Colonic mucosa (tissue), 4 donors: ENCODE results near the gene SMIM38. TPM values are rescaled to one million over a fixed set of nuclear protein-coding genes. Genes with fewer than 3 reads are reported as not detected.
"Not testable (repeated sequence)": the region's sequence is repeated elsewhere in the genome, so short reads cannot be mapped to it uniquely, and the experiment has no call there.

Experiments used
- DNase-seq: peaks from one replicate; pipeline ENCODE4 v3.0.0-alpha.2; 2020
- H3K27ac ChIP-seq: fragments of 200-600 bp; one replicate; pipeline ENCODE4 v1.8.0; 2021
- H3K27me3 ChIP-seq: fragments of 200-600 bp; one replicate; pipeline ENCODE4 v1.8.0; 2021
- H3K36me3 ChIP-seq: fragments of 200-600 bp; one replicate; pipeline ENCODE4 v1.8.0; 2021
- H3K4me1 ChIP-seq: fragments of 200-600 bp; one replicate; pipeline ENCODE4 v1.8.0; 2021; ENCODE audit warnings: mild to moderate bottlenecking
- H3K4me3 ChIP-seq: fragments of 200-600 bp; one replicate; pipeline ENCODE4 v1.8.0; 2021
- H3K9ac ChIP-seq, 2 donors: one replicate each; pipeline ENCODE4 v1.7.0; 2013; ENCODE audit warnings: control low read depth in 2 of 2, low read depth in 2 of 2, low read length in 2 of 2
- H3K9me3 ChIP-seq: fragments of 200-600 bp; one replicate; pipeline ENCODE4 v1.8.0; 2021
- intact Hi-C: fragments of 100-400 bp; cut with DNase I; formaldehyde crosslinking; loops from one replicate; pipeline ENCODE4 v1.14.1; 2022
- total RNA-seq, 2 donors: library from RNA; stranded (reverse); fragmentation: NEBNext Ultra II Directional in 1 of 2; extraction: Animal tissue kit (Norgen Biotek cat#: 25700) in 1 of 2; gene quantifications; one replicate each; pipeline ENCODE4 v1.2.1, GENCODE V29; 2021
- TF ChIP-seq, protein P1 (sequence below): fragments of 200-600 bp; IDR thresholded peaks from one replicate; pipeline ENCODE4 v1.8.0; 2022; ENCODE audit warnings: antibody characterized with exemption, mild to moderate bottlenecking
- donor health status: healthy.
- donor health status: DM: no; HTN: no; CAD: no.
- donor health status: DM: no; HTN: no; CAD: no.

SMIM38 gene
- total RNA-seq, 2 donors from 2014 or later = 0.10 TPM; not detected in 1

DNA sequence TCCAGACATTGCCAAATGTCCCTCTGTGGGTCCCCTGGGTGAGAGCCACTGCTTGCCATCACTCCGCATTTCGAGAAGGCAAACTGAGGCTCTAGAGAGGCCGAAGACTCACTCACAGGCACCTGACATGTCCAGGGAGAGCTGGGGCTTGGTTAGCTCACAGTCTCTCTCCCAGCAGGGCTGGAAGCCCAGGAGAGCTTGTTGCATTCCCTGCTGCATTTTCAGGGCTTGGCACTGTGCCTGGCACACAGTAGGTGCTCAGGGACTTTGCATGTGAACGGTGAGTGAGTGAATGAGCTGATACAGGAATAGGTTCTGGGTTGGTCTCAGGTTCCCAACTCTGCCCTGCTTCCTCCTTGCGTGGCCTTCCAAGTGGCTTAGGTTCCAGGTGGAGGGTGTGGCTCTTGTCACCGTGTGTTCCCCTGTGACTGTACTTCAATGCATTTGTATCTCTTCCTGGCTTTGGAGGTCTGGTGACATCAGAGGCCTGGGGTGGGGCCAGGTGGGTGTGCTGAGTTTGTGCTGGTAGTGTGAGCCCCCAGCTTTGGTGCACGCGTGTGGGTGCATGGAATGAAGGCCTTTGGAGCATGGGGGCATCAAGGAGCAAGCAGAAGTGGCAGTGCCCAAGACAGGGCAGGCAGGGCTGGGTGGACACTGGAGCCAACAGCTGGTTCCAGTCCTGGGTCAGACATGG lies 18.4 kb upstream of the SMIM38 start:
- no peak overlapping the region for H3K27ac ChIP-seq
- TF ChIP-seq, protein P1, sequence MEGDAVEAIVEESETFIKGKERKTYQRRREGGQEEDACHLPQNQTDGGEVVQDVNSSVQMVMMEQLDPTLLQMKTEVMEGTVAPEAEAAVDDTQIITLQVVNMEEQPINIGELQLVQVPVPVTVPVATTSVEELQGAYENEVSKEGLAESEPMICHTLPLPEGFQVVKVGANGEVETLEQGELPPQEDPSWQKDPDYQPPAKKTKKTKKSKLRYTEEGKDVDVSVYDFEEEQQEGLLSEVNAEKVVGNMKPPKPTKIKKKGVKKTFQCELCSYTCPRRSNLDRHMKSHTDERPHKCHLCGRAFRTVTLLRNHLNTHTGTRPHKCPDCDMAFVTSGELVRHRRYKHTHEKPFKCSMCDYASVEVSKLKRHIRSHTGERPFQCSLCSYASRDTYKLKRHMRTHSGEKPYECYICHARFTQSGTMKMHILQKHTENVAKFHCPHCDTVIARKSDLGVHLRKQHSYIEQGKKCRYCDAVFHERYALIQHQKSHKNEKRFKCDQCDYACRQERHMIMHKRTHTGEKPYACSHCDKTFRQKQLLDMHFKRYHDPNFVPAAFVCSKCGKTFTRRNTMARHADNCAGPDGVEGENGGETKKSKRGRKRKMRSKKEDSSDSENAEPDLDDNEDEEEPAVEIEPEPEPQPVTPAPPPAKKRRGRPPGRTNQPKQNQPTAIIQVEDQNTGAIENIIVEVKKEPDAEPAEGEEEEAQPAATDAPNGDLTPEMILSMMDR = no peak
- H3K9ac ChIP-seq = no peak overlapping the region
- no peak for DNase-seq
- H3K27me3 ChIP-seq = no peaks in the 10 kb centered on the region
- no peaks in the 10 kb centered on the region for H3K4me1 ChIP-seq
- intact Hi-C loops = no loop called here
- no peaks in the 10 kb centered on the region for H3K36me3 ChIP-seq
- H3K9me3 ChIP-seq = no peaks in the 10 kb centered on the region
- no peak overlapping the region for H3K4me3 ChIP-seq

- no peaks in the 10 kb centered on the region for H3K9me3 ChIP-seq
- H3K4me3 ChIP-seq = no peak overlapping the region
- no peak overlapping the region for H3K27ac ChIP-seq
- DNase-seq = no peak
- intact Hi-C loops = no loop called here
- no peaks in the 10 kb centered on the region for H3K4me1 ChIP-seq
- no peaks in the 10 kb centered on the region for H3K27me3 ChIP-seq
- TF ChIP-seq, protein P1 = no peak
- H3K9ac ChIP-seq = no peak overlapping the region
- H3K36me3 ChIP-seq = no peaks in the 10 kb centered on the region
These were observed 17.5 kb upstream of the SMIM38 start for GRCh38 chr11:69138265-69138664.

- H3K27ac ChIP-seq, H3K9ac ChIP-seq, DNase-seq, H3K36me3 ChIP-seq, intact Hi-C loops, H3K9me3 ChIP-seq, H3K27me3 ChIP-seq, H3K4me3 ChIP-seq, H3K4me1 ChIP-seq: not testable (repeated sequence)
These were observed 15.6 kb upstream of the SMIM38 start for GRCh38 chr11:69140161-69140560.

DNA sequence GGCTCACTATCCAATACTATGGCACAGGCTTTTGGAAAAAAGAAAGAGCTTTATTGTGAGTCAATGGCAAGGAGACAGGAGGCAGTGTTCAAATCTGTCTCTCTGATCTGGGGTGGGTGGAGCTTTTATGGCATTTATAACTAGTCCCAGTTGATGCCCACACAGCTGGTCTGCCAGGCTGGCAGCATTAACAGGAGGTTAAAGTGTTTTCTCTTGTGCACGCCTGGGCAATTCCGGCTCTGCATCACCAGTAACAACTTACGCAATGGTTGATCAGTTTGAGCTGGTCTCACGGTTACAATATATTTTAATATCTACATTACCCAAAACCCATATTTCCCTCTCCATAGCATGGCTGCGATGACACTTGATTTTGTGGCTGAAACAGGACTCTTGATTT lies 15.1 kb upstream of the SMIM38 start:
- Histone ChIP-seq H3K9ac (no peak overlapping the region), H3K27me3 (no peaks in the 10 kb centered on the region), H3K27ac (no peak overlapping the region), H3K9me3 (no peaks in the 10 kb centered on the region), H3K36me3 (no peaks in the 10 kb centered on the region), H3K4me3 (no peak overlapping the region), H3K4me1 (no peaks in the 10 kb centered on the region)
- intact Hi-C loops = no loop called here
- TF ChIP-seq, protein P1 = no peak
- no peak for DNase-seq

DNA sequence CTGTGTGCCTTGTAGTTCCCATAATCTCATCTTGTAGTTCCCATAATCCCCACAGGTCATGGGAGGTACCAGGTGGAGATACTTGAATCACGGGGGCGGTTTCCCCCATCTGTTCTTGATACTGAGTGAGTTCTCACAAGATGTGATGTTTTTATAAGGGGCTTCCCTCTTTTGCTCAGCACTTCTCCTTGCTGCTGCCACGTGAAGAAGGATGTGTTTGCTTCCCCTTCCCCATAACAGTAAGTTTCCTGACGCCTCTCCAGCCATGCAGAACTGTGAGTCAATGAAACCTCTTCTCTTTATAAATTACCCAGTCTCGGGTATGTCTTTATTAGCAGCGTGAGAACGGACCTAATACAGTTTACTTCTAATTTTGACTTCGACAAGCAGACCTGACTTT lies 14.0 kb upstream of the SMIM38 start:
- no peak for DNase-seq

DNA sequence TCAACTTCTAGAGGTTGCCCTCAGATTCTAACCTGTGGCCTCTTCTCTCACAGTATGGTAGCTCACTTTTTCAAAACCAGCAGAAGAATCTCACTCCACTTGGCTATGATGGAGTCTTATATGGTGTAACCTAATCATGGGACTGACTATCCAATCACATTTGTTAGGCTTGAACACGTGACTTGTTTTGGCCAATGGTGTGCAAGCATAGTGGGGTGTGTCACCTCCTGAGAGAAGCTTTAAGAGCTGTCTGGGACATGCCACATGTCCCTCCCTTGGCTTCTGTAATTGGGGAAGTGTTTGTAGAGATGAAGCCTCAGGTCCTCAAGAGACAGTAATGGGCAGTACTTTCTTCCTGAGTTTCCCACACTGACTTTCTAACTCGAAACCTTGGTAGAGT lies 12.8 kb upstream of the SMIM38 start:
- intact Hi-C loops = no loop called here
- Histone ChIP-seq H3K9me3 (no peaks in the 10 kb centered on the region), H3K36me3 (no peaks in the 10 kb centered on the region), H3K27me3 (no peaks in the 10 kb centered on the region), H3K4me3 (no peak overlapping the region), H3K9ac (no peak overlapping the region), H3K27ac (no peak overlapping the region), H3K4me1 (no peaks in the 10 kb centered on the region)
- TF ChIP-seq, protein P1 = no peak
- no peak for DNase-seq

More for the DNA sequence above, 14.0 kb upstream of the SMIM38 start:
- H3K27me3 ChIP-seq = no peaks in the 10 kb centered on the region
- no peak overlapping the region for H3K27ac ChIP-seq
- no peak overlapping the region for H3K4me3 ChIP-seq
- H3K9ac ChIP-seq = no peak overlapping the region
- H3K9me3 ChIP-seq = no peaks in the 10 kb centered on the region
- H3K36me3 ChIP-seq = no peaks in the 10 kb centered on the region
- intact Hi-C loops = no loop called here
- TF ChIP-seq, protein P1 = no peak
- H3K4me1 ChIP-seq = no peaks in the 10 kb centered on the region
